HG03460 (cell line): ENCODE measurements around the gene SLC35A5.

ENCODE experiments used
- ATAC-seq: cut with Tn5 transposase; IDR thresholded peaks from one replicate; pipeline ENCODE4 v1.9.1; 2021; ENCODE audit not compliant: unreplicated experiment

The SLC35A5 gene

GRCh38 chr3:112623213-112623612 is 61.4 kb downstream of the SLC35A5 start:
- no peak for ATAC-seq

GRCh38 chr3:112623717-112624116 is 61.9 kb downstream of the SLC35A5 start:
- no peak for ATAC-seq

- ATAC-seq = no peak
Observed at GRCh38 chr3:112627419-112627818, 65.6 kb downstream of the SLC35A5 start.

- no peak for ATAC-seq
Observed at GRCh38 chr3:112627919-112628466, 66.1 kb downstream of the SLC35A5 start.

GRCh38 chr3:112629425-112629824 is 67.6 kb downstream of the SLC35A5 start:
- ATAC-seq = no peak

- ATAC-seq = no peak
Observed at GRCh38 chr3:112631257-112631656, 69.4 kb downstream of the SLC35A5 start.

- no peak for ATAC-seq
Observed at GRCh38 chr3:112632596-112632995, 70.8 kb downstream of the SLC35A5 start.

GRCh38 chr3:112633191-112633590 is 71.3 kb downstream of the SLC35A5 start:
- ATAC-seq = no peak

- ATAC-seq = no peak
Observed at GRCh38 chr3:112633757-112634156, 71.9 kb downstream of the SLC35A5 start.

GRCh38 chr3:112634786-112635541 is 73.1 kb downstream of the SLC35A5 start:
- no peak for ATAC-seq
